ENCODE measurements around the gene ZNF791.

- TF ChIP-seq ZBTB44 (tag by site-specific recombination; IDR thresholded peaks at IDR 0.05) (no peak), CTCF (tag by site-specific recombination; IDR thresholded peaks at IDR 0.05) (no peak), ZNF211 (tag by site-specific recombination; IDR thresholded peaks at IDR 0.05; ENCODE audit: low read depth) (no peak), ZNF274 (IDR thresholded peaks at IDR 0.05; ENCODE audit: low read length) (no peak), ZNF274 (tag by site-specific recombination; IDR thresholded peaks at IDR 0.05; ENCODE audit: borderline replicate concordance) (no peak), ZNF518A (tag by site-specific recombination; conservative IDR thresholded peaks at IDR 0.05; ENCODE audit: low read depth) (no peak), BCL11B (tag by site-specific recombination; IDR thresholded peaks at IDR 0.05; ENCODE audit: low read depth) (no peak)
Measured at GRCh38 chr19:12652219-12652618, 41.5 kb downstream of the ZNF791 start.

Measured in HEK293 (cell line).